Liver (tissue), 9 donors: ENCODE data around the gene ADTRP. TPM values are rescaled to one million over a fixed set of nuclear protein-coding genes. Genes with fewer than 3 reads are reported as not detected.

Experiments
- DNase-seq: peaks from one replicate; pipeline ENCODE4 v3.0.0-alpha.2; 2017; ENCODE audit warnings: low spot score
- H3K27ac ChIP-seq, 2 donors: one replicate each; pipeline ENCODE4 v1.7.0; 2013; ENCODE audit warnings: inconsistent platforms in 2 of 2, low read length in 2 of 2, control low read depth in 1 of 2, low read depth in 1 of 2, mild to moderate bottlenecking in 1 of 2
- H3K27me3 ChIP-seq, 4 donors: one replicate each; pipeline versions ENCODE4 v1.6.1 to v1.7.0; 2013; ENCODE audit warnings: low read length in 3 of 4, inconsistent platforms in 1 of 4, mild to moderate bottlenecking in 1 of 4, moderate library complexity in 1 of 4; ENCODE audit not compliant: control insufficient read depth in 4 of 4, insufficient read depth in 4 of 4
- H3K36me3 ChIP-seq, 4 donors: one replicate each; pipeline versions ENCODE4 v1.6.1 to v1.7.0; 2013; ENCODE audit warnings: low read length in 3 of 4, mild to moderate bottlenecking in 3 of 4, low read depth in 1 of 4, moderate library complexity in 1 of 4; ENCODE audit not compliant: control insufficient read depth in 4 of 4, insufficient read depth in 3 of 4
- H3K4me1 ChIP-seq, 4 donors: one replicate each; pipeline versions ENCODE4 v1.6.1 to v1.7.0; 2013; ENCODE audit warnings: low read length in 3 of 4, mild to moderate bottlenecking in 3 of 4, moderate library complexity in 1 of 4; ENCODE audit not compliant: control insufficient read depth in 4 of 4, insufficient read depth in 4 of 4
- H3K4me3 ChIP-seq, 3 donors: one replicate each; pipeline versions ENCODE4 v1.6.1 to v1.7.0; 2013; ENCODE audit warnings: low read length in 3 of 3, control low read depth in 1 of 3, low read depth in 1 of 3, mild to moderate bottlenecking in 1 of 3
- H3K9ac ChIP-seq, 2 donors: one replicate each; pipeline ENCODE4 v1.7.0; 2013; ENCODE audit warnings: low read length in 2 of 2, mild to moderate bottlenecking in 2 of 2, moderate library complexity in 2 of 2, control low read depth in 1 of 2, low read depth in 1 of 2
- H3K9me3 ChIP-seq, 4 donors: one replicate each; pipeline versions ENCODE4 v1.6.1 to v1.7.0; 2013; ENCODE audit warnings: low read length in 3 of 4; ENCODE audit not compliant: control insufficient read depth in 4 of 4
- CTCF ChIP-seq: fragments of 150-350 bp; IDR thresholded peaks from 2 replicates; pipeline ENCODE4 v1.5.1; 2017; ENCODE audit warnings: improper control_type of control experiment, low read depth, low read length; ENCODE audit not compliant: missing input control
- FOXA1 ChIP-seq: IDR thresholded peaks from 2 replicates; pipeline ENCODE4 v1.6.1; 2016; ENCODE audit warnings: antibody characterized with exemption
- HNF4A ChIP-seq, 2 donors: conservative IDR thresholded peaks; 2 replicates each; pipeline ENCODE4 v1.6.1; 2016; ENCODE audit warnings: antibody characterized with exemption in 2 of 2, mild to moderate bottlenecking in 2 of 2
- HNF4G ChIP-seq: IDR thresholded peaks from 2 replicates; pipeline ENCODE4 v1.6.1; 2016; ENCODE audit warnings: antibody characterized with exemption
- JUND ChIP-seq, 2 donors: IDR thresholded peaks; 2 replicates each; pipeline ENCODE4 v1.6.1; 2016; ENCODE audit warnings: antibody characterized with exemption in 2 of 2
- MAX ChIP-seq: IDR thresholded peaks from 2 replicates; pipeline ENCODE4 v1.6.1; 2016; ENCODE audit warnings: antibody characterized with exemption
- NR2F2 ChIP-seq: IDR thresholded peaks from 2 replicates; pipeline ENCODE4 v1.6.1; 2016; ENCODE audit warnings: antibody characterized with exemption
- RAD21 ChIP-seq, 2 donors: IDR thresholded peaks; 2 replicates each; pipeline ENCODE4 v1.6.1; 2016; ENCODE audit warnings: antibody characterized with exemption in 2 of 2, mild to moderate bottlenecking in 2 of 2
- RXRA ChIP-seq, 2 donors: IDR thresholded peaks; 2 replicates each; pipeline ENCODE4 v1.6.1; 2017 to 2018; ENCODE audit warnings: antibody characterized with exemption in 2 of 2, mild to moderate bottlenecking in 1 of 2
- SP1 ChIP-seq: IDR thresholded peaks from 2 replicates; pipeline ENCODE4 v1.6.1; 2018; ENCODE audit warnings: antibody characterized with exemption, mild to moderate bottlenecking
- TAF1 ChIP-seq: conservative IDR thresholded peaks from 2 replicates; pipeline ENCODE4 v1.6.1; 2016; ENCODE audit warnings: antibody characterized with exemption, mild to moderate bottlenecking
- YY1 ChIP-seq: IDR thresholded peaks from 2 replicates; pipeline ENCODE4 v1.6.1; 2016; ENCODE audit warnings: antibody characterized with exemption, mild to moderate bottlenecking
- ZBTB33 ChIP-seq: IDR thresholded peaks from 2 replicates; pipeline ENCODE4 v1.6.1; 2016; ENCODE audit warnings: antibody characterized with exemption
- WGBS: extraction: QIAGEN DNeasy Blood & Tissue Kit; methylation state at CpG from one replicate; pipeline ENCODE4 v1.1.7; 2013; 5-methylcytosine and 5-hydroxymethylcytosine counted together
- polyA plus RNA-seq, 2 donors: library from polyadenylated mRNA; stranded (reverse) in 1 of 2; unstranded in 1 of 2; fragments of 200-250 nt in 1 of 2; fragments of >200 nt in 1 of 2; fragmentation: Nextera tagmentation in 1 of 2; extraction: Ambion mirVana in 1 of 2; gene quantifications; one replicate each; pipeline versions ENCODE4 v1.2.1 to v1.2.3, GENCODE V29; 2013 to 2015
- total RNA-seq, 2 donors: library from RNA; depleted of rRNA; stranded (reverse); fragments of >200 nt; gene quantifications; one replicate each; pipeline ENCODE4 v1.2.3, GENCODE V29; 2014
- donor health status: healthy.
- donor health status: healthy.
- donor health status: healthy.
- donor health status: healthy.
- donor health status: healthy.

ADTRP gene
- total and polyA plus RNA-seq, 4 donors, result 0.21 to 2.0 (median 0.50) TPM; not detected in 1

- WGBS, result 90% methylated on average over 2 of the region's 2 CpGs
- H3K36me3 ChIP-seq, result no peaks in the 10 kb centered on the region
- no peaks in the 10 kb centered on the region for H3K27me3 ChIP-seq
- TF ChIP-seq FOXA1 (no peak), CTCF (no peak), RAD21 (IDR thresholded peaks at IDR 0.05) (no peak), HNF4A (conservative IDR thresholded peaks at IDR 0.05) (no peak), ZBTB33 (no peak), RXRA (IDR thresholded peaks at IDR 0.05) (no peak), HNF4G (no peak)
- DNase-seq, result no peak
- H3K27ac ChIP-seq, result no peak overlapping the region
- H3K4me1 ChIP-seq, result peaks cover 3 to 8% (median 5%) of the 10 kb centered on the region in 4 donors
- no peak overlapping the region for H3K9ac ChIP-seq
- H3K9me3 ChIP-seq, result peaks cover 0 to 3% (median 1%) of the 10 kb centered on the region in 4 donors
- H3K4me3 ChIP-seq, result no peak overlapping the region
Measured at GRCh38 chr6:11756292-11756691, 22.3 kb downstream of the ADTRP start.

GRCh38 chr6:11755725-11756124 is 22.9 kb downstream of the ADTRP start:
- Histone ChIP-seq H3K27ac (no peak overlapping the region), H3K4me3 (no peak overlapping the region), H3K36me3 (no peaks in the 10 kb centered on the region), H3K9me3 (peaks cover 0 to 3% (median 1%) of the 10 kb centered on the region in 4 donors), H3K27me3 (no peaks in the 10 kb centered on the region), H3K9ac (no peak overlapping the region), H3K4me1 (peaks cover 3 to 12% (median 5%) of the 10 kb centered on the region in 4 donors)
- 92% methylated on average over 1 of the region's 1 CpG for WGBS
- TF ChIP-seq CTCF (no peak), TAF1 (no peak)
- DNase-seq, result no peak

- Histone ChIP-seq H3K9ac (no peak overlapping the region), H3K36me3 (no peaks in the 10 kb centered on the region), H3K27ac (no peak overlapping the region), H3K4me3 (no peak overlapping the region), H3K9me3 (peaks cover 0 to 3% (median 1%) of the 10 kb centered on the region in 4 donors), H3K27me3 (no peaks in the 10 kb centered on the region), H3K4me1 (peaks cover 5 to 14% (median 9%) of the 10 kb centered on the region in 4 donors)
- WGBS, result 89% methylated on average over 7 of the region's 7 CpGs
- DNase-seq, result no peak
- TF ChIP-seq RXRA (IDR thresholded peaks at IDR 0.05) (no peak), JUND (IDR thresholded peaks at IDR 0.05) (no peak), HNF4G (no peak), YY1 (no peak), HNF4A (conservative IDR thresholded peaks at IDR 0.05) (no peak), SP1 (no peak), MAX (no peak), ZBTB33 (no peak), NR2F2 (no peak), CTCF (no peak), FOXA1 (no peak)
Measured at GRCh38 chr6:11754625-11755271, 23.9 kb downstream of the ADTRP start.
